NCI-H1092 treated with DMSO at 0.1 percent for 48 hours (cell line): ENCODE data around the gene KRT12.

Experiments used
- DNase-seq: peaks from one replicate; lab custom pipeline; 2025; lab: John Stamatoyannopoulos, UW

KRT12 gene

GRCh38 chr17:40843242-40843641 lies 23.8 kb downstream of the KRT12 start:
- no peak for DNase-seq

- no peak for DNase-seq
Observed at GRCh38 chr17:40841246-40841645, 25.8 kb downstream of the KRT12 start.

- DNase-seq: no peak
Observed at GRCh38 chr17:40839194-40839593, 27.8 kb downstream of the KRT12 start.

- DNase-seq: no peak
Observed at GRCh38 chr17:40836020-40836419, 31.0 kb downstream of the KRT12 start.

GRCh38 chr17:40833882-40834281 lies 33.1 kb downstream of the KRT12 start:
- no peak for DNase-seq

- no peak for DNase-seq
Observed at GRCh38 chr17:40832840-40833239, 34.2 kb downstream of the KRT12 start.

GRCh38 chr17:40830085-40830776 lies 36.8 kb downstream of the KRT12 start:
- DNase-seq: no peak

GRCh38 chr17:40828454-40829044 lies 38.5 kb downstream of the KRT12 start:
- no peak for DNase-seq

GRCh38 chr17:40827746-40828453 lies 39.1 kb downstream of the KRT12 start:
- no peak for DNase-seq

GRCh38 chr17:40825599-40825998 lies 41.4 kb downstream of the KRT12 start:
- DNase-seq: no peak

- no peak for DNase-seq
Observed at GRCh38 chr17:40824015-40824832, 42.8 kb downstream of the KRT12 start.

GRCh38 chr17:40822132-40822812 lies 44.8 kb downstream of the KRT12 start, which contains the start of gene KRT10:
Gene KRT10, minus strand, starts transcription at chr17:40822614. Its CDS starts 29 bp downstream, at chr17:40822585.
- DNase-seq: no peak

- DNase-seq: no peak
Observed at GRCh38 chr17:40821536-40821935, 45.5 kb downstream of the KRT12 start.

GRCh38 chr17:40820228-40820838 lies 46.7 kb downstream of the KRT12 start:
- DNase-seq: no peak

GRCh38 chr17:40819528-40820125 lies 47.4 kb downstream of the KRT12 start:
- no peak for DNase-seq

- peak; percentile 76 for DNase-seq
Observed at GRCh38 chr17:40818733-40819527, 48.1 kb downstream of the KRT12 start.

GRCh38 chr17:40818343-40818732 lies 48.7 kb downstream of the KRT12 start:
- no peak for DNase-seq

GRCh38 chr17:40817103-40817682 lies 49.8 kb downstream of the KRT12 start:
- no peak for DNase-seq

GRCh38 chr17:40816569-40816968 lies 50.5 kb downstream of the KRT12 start:
- DNase-seq: no peak

GRCh38 chr17:40815381-40815780 lies 51.6 kb downstream of the KRT12 start:
- DNase-seq: no peak
